ENCODE data around the gene GPR35.

The GPR35 gene

DNA sequence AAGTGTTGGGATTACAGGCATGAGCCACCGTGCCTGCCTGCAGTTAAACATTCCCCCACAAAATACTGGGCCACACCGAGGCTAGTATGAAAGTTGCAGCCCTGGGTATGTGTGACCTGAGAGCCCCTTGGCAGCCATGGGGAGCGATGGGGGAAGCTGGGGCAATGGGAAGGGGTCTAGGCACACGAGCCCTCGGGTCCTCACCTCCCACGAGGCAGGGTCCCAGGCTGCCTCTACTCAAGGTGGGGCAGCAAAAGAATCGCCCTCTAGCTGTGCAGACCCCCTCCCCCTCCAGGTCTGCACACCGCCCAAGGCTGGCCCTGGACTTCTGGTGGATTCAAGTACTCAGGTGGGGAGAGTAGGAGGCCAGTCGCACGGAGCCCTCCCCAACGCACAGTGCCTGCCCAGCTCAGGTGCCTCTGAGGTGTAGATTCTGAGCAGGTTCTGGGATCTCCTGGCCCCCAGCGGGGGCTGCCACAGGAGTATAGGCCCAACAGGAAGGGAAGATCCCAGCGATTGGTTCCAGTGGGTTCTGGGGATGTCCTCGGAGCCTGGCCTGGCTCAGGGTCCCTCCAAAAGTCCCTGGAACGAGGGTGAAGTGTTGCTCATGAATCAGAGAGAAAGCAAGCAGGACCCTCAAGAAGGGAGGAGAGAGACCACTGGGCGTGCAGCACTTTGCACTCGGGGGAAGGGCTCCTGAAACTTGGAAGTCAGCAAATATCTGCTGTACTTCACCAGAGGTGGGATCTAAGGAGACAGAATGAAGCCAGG is 2.6 kb downstream of the GPR35 start:
- no peak for DNase-seq (ENCODE audit: low spot score)
- ChIA-PET POLR2A (ENCODE audit: low non-redundant PET) (no interaction called here), CTCF (interaction anchor here (0.7 kb wide), 1 partner anchor 1285 kb away, joined by 3 read pairs; no protein-coding TSS in a partner anchor)
- H3K27ac ChIP-seq = no peak overlapping the region
- TF ChIP-seq, protein P1, sequence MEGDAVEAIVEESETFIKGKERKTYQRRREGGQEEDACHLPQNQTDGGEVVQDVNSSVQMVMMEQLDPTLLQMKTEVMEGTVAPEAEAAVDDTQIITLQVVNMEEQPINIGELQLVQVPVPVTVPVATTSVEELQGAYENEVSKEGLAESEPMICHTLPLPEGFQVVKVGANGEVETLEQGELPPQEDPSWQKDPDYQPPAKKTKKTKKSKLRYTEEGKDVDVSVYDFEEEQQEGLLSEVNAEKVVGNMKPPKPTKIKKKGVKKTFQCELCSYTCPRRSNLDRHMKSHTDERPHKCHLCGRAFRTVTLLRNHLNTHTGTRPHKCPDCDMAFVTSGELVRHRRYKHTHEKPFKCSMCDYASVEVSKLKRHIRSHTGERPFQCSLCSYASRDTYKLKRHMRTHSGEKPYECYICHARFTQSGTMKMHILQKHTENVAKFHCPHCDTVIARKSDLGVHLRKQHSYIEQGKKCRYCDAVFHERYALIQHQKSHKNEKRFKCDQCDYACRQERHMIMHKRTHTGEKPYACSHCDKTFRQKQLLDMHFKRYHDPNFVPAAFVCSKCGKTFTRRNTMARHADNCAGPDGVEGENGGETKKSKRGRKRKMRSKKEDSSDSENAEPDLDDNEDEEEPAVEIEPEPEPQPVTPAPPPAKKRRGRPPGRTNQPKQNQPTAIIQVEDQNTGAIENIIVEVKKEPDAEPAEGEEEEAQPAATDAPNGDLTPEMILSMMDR (conservative IDR thresholded peaks at IDR 0.05; ENCODE audit: low read depth) = no peak

DNA sequence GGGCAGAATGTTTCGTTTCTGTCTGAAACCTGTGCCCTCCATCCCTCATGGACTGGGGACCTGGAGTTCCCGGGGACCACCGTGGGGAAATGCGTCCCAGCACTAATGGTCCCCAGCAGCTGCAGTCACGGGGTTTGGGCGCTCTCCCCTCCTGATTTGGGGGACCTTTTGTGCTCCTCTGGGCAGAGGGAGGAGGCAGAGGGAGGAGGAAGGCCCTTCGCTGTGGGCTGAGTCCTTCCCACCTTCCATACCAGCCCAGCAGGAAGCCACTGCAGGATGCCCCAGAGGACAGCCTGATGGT is 3.2 kb downstream of the GPR35 start:
- H3K27ac ChIP-seq = no peak overlapping the region
- ChIA-PET POLR2A (ENCODE audit: low non-redundant PET) (no interaction called here), CTCF (no interaction called here)
- TF ChIP-seq, protein P1 (conservative IDR thresholded peaks at IDR 0.05; ENCODE audit: low read depth) = no peak
- no peak for DNase-seq (ENCODE audit: low spot score)

DNA sequence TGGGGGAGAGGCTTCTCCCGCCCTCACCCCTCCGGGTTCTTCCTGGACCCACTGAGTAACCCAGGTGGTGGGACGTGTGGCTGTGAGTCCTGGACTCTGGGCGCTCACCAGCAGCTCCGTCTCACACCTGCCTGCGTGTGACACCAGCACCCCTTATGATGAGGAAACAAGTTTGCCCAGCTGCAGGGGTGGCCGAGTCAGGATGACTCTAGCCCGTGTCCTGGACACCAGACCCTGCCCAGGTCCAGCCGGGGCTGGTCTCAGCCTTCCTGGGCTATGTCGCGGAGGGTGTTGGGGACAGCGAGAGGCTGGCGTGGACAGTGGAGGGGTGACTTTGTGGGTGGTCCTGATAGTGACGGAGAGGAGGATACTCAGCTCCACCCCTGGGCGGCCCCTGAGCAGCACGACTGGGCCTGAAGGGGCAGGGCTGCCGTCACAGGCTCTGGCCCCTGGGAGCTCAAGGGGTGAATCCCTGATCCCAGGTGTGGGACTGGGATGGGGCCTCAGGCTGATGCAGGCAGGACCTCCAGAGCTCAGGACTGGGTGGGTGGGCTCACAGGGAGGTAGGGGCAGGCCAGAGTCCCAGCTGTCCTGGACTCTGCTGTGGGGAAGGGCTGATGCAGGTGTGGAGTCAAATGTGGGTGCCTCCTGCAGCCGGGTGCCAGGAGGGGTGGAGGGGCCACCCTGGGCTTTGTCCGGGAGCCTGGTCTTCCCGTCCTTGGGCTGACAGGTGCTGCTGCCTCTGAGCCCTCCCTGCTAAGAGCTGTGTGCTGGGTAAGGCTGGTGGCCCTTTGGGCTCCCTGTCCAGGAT is 3.7 kb downstream of the GPR35 start:
- ChIA-PET CTCF (no interaction called here), POLR2A (ENCODE audit: low non-redundant PET) (interaction anchor here (0.5 kb wide), 1 partner anchor 476 kb away, joined by 4 read pairs; no protein-coding TSS in a partner anchor)
- TF ChIP-seq, protein P1 (conservative IDR thresholded peaks at IDR 0.05; ENCODE audit: low read depth) = no peak
- no peak overlapping the region for H3K27ac ChIP-seq
- no peak for DNase-seq (ENCODE audit: low spot score)

DNA sequence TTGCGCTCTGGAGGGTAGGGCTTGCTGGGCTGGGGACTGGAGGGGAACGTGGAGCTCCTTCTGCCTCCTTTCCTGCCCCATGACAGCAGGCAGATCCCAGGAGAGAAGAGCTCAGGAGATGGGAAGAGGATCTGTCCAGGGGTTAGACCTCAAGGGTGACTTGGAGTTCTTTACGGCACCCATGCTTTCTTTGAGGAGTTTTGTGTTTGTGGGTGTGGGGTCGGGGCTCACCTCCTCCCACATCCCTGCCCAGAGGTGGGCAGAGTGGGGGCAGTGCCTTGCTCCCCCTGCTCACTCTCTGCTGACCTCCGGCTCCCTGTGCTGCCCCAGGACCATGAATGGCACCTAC is 4.3 kb downstream of the GPR35 start:
- H3K27ac ChIP-seq = no peak overlapping the region
- ChIA-PET CTCF (no interaction called here), POLR2A (ENCODE audit: low non-redundant PET) (interaction anchor here (0.5 kb wide), 1 partner anchor 475 kb away, joined by 4 read pairs; no protein-coding TSS in a partner anchor)
- TF ChIP-seq, protein P1 (conservative IDR thresholded peaks at IDR 0.05; ENCODE audit: low read depth) = no peak
- DNase-seq (ENCODE audit: low spot score) = no peak

DNA sequence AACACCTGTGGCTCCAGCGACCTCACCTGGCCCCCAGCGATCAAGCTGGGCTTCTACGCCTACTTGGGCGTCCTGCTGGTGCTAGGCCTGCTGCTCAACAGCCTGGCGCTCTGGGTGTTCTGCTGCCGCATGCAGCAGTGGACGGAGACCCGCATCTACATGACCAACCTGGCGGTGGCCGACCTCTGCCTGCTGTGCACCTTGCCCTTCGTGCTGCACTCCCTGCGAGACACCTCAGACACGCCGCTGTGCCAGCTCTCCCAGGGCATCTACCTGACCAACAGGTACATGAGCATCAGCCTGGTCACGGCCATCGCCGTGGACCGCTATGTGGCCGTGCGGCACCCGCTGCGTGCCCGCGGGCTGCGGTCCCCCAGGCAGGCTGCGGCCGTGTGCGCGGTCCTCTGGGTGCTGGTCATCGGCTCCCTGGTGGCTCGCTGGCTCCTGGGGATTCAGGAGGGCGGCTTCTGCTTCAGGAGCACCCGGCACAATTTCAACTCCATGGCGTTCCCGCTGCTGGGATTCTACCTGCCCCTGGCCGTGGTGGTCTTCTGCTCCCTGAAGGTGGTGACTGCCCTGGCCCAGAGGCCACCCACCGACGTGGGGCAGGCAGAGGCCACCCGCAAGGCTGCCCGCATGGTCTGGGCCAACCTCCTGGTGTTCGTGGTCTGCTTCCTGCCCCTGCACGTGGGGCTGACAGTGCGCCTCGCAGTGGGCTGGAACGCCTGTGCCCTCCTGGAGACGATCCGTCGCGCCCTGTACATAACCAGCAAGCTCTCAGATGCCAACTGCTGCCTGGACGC is 4.9 kb downstream of the GPR35 start:
- ChIA-PET CTCF (interaction anchor here (0.6 kb wide), 1 partner anchor 118 kb away, joined by 3 read pairs; no protein-coding TSS in a partner anchor), POLR2A (ENCODE audit: low non-redundant PET) (no interaction called here)
- DNase-seq (ENCODE audit: low spot score) = no peak
- H3K27ac ChIP-seq = no peak overlapping the region
- TF ChIP-seq, protein P1 (conservative IDR thresholded peaks at IDR 0.05; ENCODE audit: low read depth) = no peak
